Fibroblast of villous mesenchyme (primary cell): ENCODE results near the gene OR2K2. TPM values are rescaled to one million over a fixed set of nuclear protein-coding genes. Genes with fewer than 3 reads are reported as not detected.

Source experiments
- total RNA-seq: library from RNA; depleted of rRNA; stranded (reverse); fragments of >200 nt; gene quantifications from 2 replicates; pipeline ENCODE4 v1.2.3, GENCODE V29; 2012

Gene OR2K2
- total RNA-seq, 1 donor = not detected

Other genes starting within 250 kb of the OR2K2 start
- gene ECPAS, start 154.2 kb upstream of the OR2K2 start, total RNA-seq = 99.3 and 114 TPM in 2 replicates
- 2.6 and 5.6 TPM in 2 replicates for gene ZNF483, start 195.0 kb upstream of the OR2K2 start, total RNA-seq